WTC11 (cell line): Measurements from ENCODE around the gene ZNF235.

Experiments
- AR ChIP-seq: fragments of 250-450 bp; sonication (Bioruptor Pico); IDR thresholded peaks from 2 replicates; pipeline ENCODE4 v1.9.0; 2021; ENCODE audit warnings: mild to moderate bottlenecking
- ATF2 ChIP-seq: sonication (generic); formaldehyde crosslinking; IDR thresholded peaks from 2 replicates; pipeline ENCODE4 v1.8.1; 2022; ENCODE audit warnings: low read depth, missing genetic modification reagents, borderline replicate concordance
- ATF6 ChIP-seq: sonication (generic); formaldehyde crosslinking; IDR thresholded peaks from 2 replicates; pipeline ENCODE4 v1.8.1; 2023; ENCODE audit warnings: mild to moderate bottlenecking, missing genetic modification reagents
- CREB1 ChIP-seq: sonication (generic); formaldehyde crosslinking; IDR thresholded peaks from 2 replicates; pipeline ENCODE4 v1.8.0; 2023; ENCODE audit warnings: mild to moderate bottlenecking, missing genetic modification reagents
- CREM ChIP-seq: sonication (generic); formaldehyde crosslinking; IDR thresholded peaks from 2 replicates; pipeline ENCODE4 v1.8.1; 2022; ENCODE audit warnings: mild to moderate bottlenecking, missing genetic modification reagents, moderate library complexity
- CTCF ChIP-seq: fragments of 200-600 bp; IDR thresholded peaks from 2 replicates; pipeline ENCODE4 v1.8.0; 2022; ENCODE audit warnings: antibody characterized with exemption
- HMGXB4 ChIP-seq: sonication (generic); formaldehyde crosslinking; IDR thresholded peaks from 2 replicates; pipeline ENCODE4 v1.8.1; 2023; ENCODE audit warnings: mild to moderate bottlenecking, moderate library complexity, missing genetic modification reagents
- MAX ChIP-seq: sonication (generic); formaldehyde crosslinking; IDR thresholded peaks from 2 replicates; pipeline ENCODE4 v1.8.0; 2022; ENCODE audit warnings: mild to moderate bottlenecking, missing genetic modification reagents
- MYBL2 ChIP-seq: sonication (generic); formaldehyde crosslinking; IDR thresholded peaks from 2 replicates; pipeline ENCODE4 v1.8.1; 2023; ENCODE audit warnings: mild to moderate bottlenecking, moderate library complexity, missing genetic modification reagents
- RELA ChIP-seq: sonication (generic); formaldehyde crosslinking; IDR thresholded peaks from 2 replicates; pipeline ENCODE4 v1.8.1; 2022; ENCODE audit warnings: missing genetic modification reagents, mild to moderate bottlenecking, borderline replicate concordance
- SMAD3 ChIP-seq: sonication (generic); formaldehyde crosslinking; IDR thresholded peaks from 2 replicates; pipeline ENCODE4 v1.8.0; 2022; ENCODE audit warnings: missing genetic modification reagents, mild to moderate bottlenecking, borderline replicate concordance
- USF2 ChIP-seq: sonication (generic); formaldehyde crosslinking; IDR thresholded peaks from 2 replicates; pipeline ENCODE4 v1.8.1; 2023; ENCODE audit warnings: mild to moderate bottlenecking, missing genetic modification reagents, moderate library complexity
- ZNF512 ChIP-seq: sonication (generic); formaldehyde crosslinking; IDR thresholded peaks from 2 replicates; pipeline ENCODE4 v1.8.1; 2022; ENCODE audit warnings: missing genetic modification reagents, borderline replicate concordance

GRCh38 chr19:44345959-44346358 lies 41.1 kb upstream of the ZNF235 start:
- TF ChIP-seq CTCF (no peak), AR (CRISPR knock-in tag) (no peak), MYBL2 (CRISPR knock-in tag) (no peak), CREB1 (CRISPR knock-in tag) (no peak), USF2 (CRISPR knock-in tag) (no peak), ATF6 (no peak), CREM (CRISPR knock-in tag) (no peak), SMAD3 (no peak), ATF2 (CRISPR knock-in tag) (no peak), MAX (CRISPR knock-in tag) (no peak), ZNF512 (CRISPR knock-in tag) (no peak), HMGXB4 (CRISPR knock-in tag) (no peak), RELA (CRISPR knock-in tag) (no peak)
